Measurements from ENCODE around the gene CACNA1S. TPM values are rescaled to one million over a fixed set of nuclear protein-coding genes. Genes with fewer than 3 reads are reported as not detected.

Gene CACNA1S
- total RNA-seq, 1 donor from 2014 or later = not detected

- ATAC-seq = no peak
- peak; percentile 85 for DNase-seq (ENCODE audit: missing footprints)
- intact Hi-C loops (cut with DNase I) = no loop called here
Measured at GRCh38 chr1:201013031-201013485, 99.2 kb downstream of the CACNA1S start.

DNA sequence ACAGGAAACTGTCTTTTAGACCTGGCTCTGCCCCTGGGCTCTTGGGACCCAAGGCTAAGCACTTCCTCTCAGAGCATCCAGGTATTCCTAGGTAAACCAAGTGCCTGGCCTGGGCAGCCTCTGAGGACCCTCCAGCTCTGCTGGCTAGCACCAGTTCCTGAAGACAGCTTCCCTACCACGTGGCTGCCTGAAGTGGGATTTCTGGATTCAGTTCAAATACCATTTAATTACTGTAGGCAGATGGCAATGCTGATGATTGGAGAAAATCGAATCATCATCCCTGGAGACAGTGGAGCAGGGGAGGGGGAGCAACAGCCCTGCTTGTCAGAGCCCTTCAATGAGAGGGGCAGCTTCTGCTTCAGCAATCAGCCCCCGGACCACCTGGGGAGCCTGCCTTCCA lies 100.6 kb downstream of the CACNA1S start:
- DNase-seq (ENCODE audit: missing footprints) (no peak), ATAC-seq (no peak)
- intact Hi-C loops (cut with DNase I) = no loop called here

DNA sequence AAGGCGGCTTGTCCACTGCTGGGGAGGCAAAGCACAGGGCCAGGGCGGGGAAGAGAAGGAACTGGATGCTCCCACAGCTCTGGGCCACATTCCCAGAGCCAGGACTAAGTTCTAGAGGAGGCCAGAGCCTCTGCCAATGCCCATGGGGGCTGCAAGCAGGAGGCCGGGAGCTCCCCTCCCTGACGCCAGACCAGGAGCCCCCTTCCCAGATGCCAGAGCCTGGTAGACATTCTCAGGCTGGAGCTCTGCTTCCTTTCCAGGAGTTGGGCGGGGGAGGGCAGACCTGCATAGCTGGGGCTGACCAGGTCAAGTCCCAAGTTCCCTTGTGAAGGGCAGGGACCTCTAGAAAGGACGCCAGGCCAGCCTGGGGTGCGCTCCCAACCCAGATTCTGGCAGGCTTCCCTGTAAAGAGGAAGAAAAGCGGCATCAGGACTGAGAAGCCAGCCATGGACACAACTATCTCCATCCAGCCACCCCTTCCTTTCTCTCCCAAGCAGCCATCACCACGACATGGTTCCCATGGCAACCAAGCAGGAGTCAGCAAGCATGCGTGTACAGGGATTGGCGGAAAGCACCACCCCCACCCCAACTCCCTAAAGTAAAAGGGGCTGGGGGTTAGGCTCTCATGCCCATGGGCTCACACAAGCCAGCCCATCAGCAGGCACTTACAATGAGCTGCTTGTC lies 102.1 kb downstream of the CACNA1S start:
- intact Hi-C loops (cut with DNase I) = no loop called here
- no peak for DNase-seq (ENCODE audit: missing footprints)
- no peak for ATAC-seq

DNA sequence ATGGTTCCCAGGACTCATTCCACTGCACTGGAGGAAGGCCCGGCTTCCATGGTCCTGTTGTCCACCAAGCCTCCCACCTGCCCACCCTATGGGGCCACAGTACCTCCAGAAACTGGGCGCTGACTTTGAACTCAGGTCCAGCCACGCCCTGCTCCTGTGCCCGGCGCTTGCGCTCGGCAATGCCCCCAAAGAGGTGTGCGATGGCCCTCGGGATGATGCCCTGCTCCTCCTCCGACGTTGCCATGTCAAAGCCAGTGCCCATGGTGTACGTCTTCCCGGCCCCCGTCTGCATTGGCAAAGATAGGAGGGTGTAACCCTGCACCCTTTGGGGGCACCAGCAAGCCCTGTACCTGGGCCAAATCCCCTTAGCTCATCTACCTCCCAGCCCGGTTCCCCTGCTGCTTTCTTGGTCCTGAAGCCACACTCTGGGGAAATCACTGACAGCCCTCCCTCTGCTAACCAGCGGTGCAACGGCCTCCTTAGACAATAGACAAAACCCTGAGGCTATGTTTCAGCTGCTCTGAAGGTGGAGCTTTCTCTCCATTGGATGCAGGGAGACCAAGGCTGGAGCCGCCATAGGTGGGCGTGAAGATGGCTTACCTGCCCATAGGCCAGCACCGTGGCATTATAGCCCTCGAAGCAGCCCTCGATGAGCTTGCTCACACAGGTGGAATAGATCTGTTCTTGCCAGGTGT lies 103.4 kb downstream of the CACNA1S start:
- intact Hi-C loops (cut with DNase I) = no loop called here
- ATAC-seq = no peak
- no peak for DNase-seq (ENCODE audit: missing footprints)

GRCh38 chr1:201007481-201007880 lies 104.7 kb downstream of the CACNA1S start:
- DNase-seq (ENCODE audit: missing footprints) (no peak), ATAC-seq (no peak)
- intact Hi-C loops (cut with DNase I) = no loop called here

DNA sequence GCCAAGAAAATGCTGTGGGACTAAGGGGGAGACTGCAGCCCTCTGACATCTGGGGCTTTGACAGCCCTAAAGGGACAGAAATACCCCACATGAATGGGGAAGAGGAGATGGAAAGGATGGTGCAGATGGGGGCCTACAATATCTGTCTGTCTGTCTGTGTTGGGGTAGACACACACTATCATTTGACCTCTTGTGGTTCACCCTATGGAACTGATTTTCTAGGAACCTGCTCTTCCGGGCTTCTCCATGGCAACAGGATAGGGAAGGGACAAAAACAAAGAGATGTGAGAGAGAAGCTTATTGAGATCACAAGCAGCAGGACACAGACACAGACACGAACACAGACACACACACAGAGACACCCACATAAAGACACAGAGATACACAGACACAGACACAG lies 105.8 kb downstream of the CACNA1S start:
- DNase-seq (ENCODE audit: missing footprints) (no peak), ATAC-seq (no peak)
- intact Hi-C loops (cut with DNase I) = no loop called here

DNA sequence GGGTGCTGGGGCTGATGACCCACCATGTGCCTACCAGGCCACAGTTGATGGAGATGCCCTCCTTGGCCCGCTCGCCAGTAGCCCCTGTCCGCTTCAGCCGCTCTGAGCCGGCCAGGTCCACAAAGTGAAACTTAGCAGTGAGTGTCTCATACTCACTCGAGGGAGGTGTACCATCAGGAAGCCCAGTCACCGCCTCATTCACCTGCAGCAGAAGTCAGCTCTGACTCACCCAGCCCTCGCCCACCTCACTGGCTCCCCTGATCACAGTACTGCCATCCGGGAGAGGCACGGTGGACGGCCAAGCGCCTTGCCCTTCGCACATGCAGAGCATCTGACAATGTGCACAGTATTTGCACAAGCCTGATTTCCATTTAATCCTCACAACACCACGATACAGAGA lies 107.5 kb downstream of the CACNA1S start:
- intact Hi-C loops (cut with DNase I) = no loop called here
- DNase-seq (ENCODE audit: missing footprints) (no peak), ATAC-seq (no peak)

- ATAC-seq = no peak
- intact Hi-C loops (cut with DNase I) = no loop called here
- DNase-seq (ENCODE audit: missing footprints) = no peak
Measured at GRCh38 chr1:201004154-201004553, 108.1 kb downstream of the CACNA1S start.

- DNase-seq (ENCODE audit: missing footprints) (no peak), ATAC-seq (no peak)
- intact Hi-C loops (cut with DNase I) = no loop called here
Measured at GRCh38 chr1:201002510-201002909, 109.7 kb downstream of the CACNA1S start.

DNA sequence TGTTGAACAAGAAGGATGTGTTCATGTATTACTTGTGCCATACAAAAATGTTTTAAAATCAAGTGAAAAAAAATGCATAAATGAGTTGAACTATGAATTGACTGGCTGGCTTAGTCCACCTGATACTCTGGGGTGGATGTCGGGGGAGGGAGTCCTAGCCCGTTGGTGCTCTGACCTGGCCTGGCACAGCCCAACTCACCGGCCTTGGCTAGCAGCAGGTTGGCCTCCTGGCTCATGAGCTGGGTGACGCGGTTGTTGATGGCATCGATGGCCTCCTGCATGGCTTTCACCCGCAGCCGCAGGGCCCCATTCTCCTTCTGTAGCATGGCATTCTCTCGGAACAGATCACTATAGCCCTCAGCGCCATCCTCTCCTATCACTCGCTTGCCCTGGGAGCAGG lies 110.3 kb downstream of the CACNA1S start:
- intact Hi-C loops (cut with DNase I) = no loop called here
- no peak for DNase-seq (ENCODE audit: missing footprints)
- ATAC-seq = no peak

DNA sequence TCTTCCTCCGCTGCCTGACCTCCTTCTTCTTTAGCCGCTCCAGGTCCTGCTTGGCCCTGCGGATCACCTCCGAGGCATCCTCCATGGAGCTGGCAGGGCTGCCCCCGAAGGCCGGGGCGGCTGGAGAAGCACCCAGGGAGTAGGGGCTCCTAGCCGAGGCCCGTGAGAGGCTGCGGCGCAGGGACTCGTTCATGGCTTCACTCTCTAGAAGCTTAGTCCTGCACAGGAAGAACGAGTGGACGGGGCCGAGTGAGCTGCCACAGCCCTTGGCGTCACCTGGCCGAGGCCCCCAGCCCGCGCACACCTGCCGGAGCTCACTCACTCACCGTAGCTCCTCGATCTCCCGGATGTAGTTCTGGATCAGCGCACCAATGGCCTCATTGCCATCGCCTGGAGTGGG lies 111.8 kb downstream of the CACNA1S start:
- DNase-seq (ENCODE audit: missing footprints) (no peak), ATAC-seq (no peak)
- intact Hi-C loops (cut with DNase I) = no loop called here

GRCh38 chr1:200999667-201000066 lies 112.6 kb downstream of the CACNA1S start:
- DNase-seq (ENCODE audit: missing footprints) = no peak
- ATAC-seq = no peak
- intact Hi-C loops (cut with DNase I) = no loop called here

DNA sequence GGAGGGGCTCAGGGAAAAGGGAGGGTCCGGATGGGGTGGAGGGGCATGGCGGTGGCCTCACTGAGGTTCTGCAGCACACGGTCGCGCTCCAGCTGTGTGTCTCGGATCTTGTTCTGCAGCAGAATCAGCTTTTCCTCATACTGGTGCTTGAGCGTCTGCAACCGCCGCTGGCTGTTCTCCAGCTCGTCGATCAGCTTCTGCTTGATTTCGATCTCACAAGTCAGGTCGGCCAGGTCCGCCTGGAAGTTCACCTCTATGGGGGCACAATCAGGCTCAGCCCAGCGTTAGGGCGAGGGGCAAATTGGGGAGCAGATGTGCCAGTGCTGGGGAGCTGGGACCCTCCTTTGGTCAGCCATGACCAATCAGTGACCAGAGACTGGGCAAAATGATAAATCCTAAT lies 113.9 kb downstream of the CACNA1S start:
- intact Hi-C loops (cut with DNase I) = no loop called here
- DNase-seq (ENCODE audit: missing footprints) (no peak), ATAC-seq (no peak)

- intact Hi-C loops (cut with DNase I) = no loop called here
- DNase-seq (ENCODE audit: missing footprints) = no peak
- ATAC-seq = no peak
Measured at GRCh38 chr1:200992382-200993048, 119.7 kb downstream of the CACNA1S start.

DNA sequence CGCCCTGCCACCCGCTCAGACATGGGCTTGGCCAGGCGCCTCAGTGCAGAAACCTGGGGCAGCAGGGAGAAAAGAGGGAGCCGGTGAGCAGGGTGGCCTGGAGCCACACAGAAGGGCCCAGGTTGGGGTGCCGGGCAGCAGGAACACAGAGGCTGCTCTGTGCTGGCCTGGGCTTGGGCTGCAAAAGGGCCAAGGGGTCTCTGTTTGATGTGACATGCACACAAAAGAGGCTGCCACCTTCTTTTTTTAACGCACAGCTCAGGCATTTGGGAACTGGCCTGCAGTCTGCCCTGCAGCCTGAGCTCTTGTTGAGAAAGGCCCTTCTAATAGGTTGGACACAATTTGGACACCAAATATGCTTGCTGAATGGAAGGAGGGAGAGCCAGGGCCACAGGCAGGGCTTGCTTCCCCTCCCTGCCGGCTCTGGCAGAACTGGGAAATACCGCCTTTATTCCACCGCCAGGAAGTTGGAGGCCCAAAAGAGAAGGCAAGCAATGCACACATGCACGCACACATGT lies 121.1 kb downstream of the CACNA1S start:
- intact Hi-C loops (cut with DNase I) = no loop called here
- no peak for ATAC-seq
- DNase-seq (ENCODE audit: missing footprints) = no peak

- ATAC-seq (no peak), DNase-seq (ENCODE audit: missing footprints) (no peak)
- intact Hi-C loops (cut with DNase I) = no loop called here
Measured at GRCh38 chr1:200990114-200990513, 122.1 kb downstream of the CACNA1S start.
